Mucosa of stomach (tissue), 1 donor: Measurements from ENCODE around the gene NID2.

Experiments
- H3K27me3 ChIP-seq: one replicate; pipeline ENCODE4 v1.7.0; 2013; ENCODE audit warnings: mild to moderate bottlenecking, low read length; ENCODE audit not compliant: control insufficient read depth, insufficient read depth
- H3K36me3 ChIP-seq: one replicate; pipeline ENCODE4 v1.7.0; 2013; ENCODE audit warnings: low read length; ENCODE audit not compliant: control insufficient read depth, insufficient read depth
- H3K4me1 ChIP-seq: one replicate; pipeline ENCODE4 v1.7.0; 2013; ENCODE audit warnings: mild to moderate bottlenecking, low read length; ENCODE audit not compliant: control insufficient read depth, insufficient read depth
- H3K4me3 ChIP-seq: one replicate; pipeline ENCODE4 v1.7.0; 2013; ENCODE audit warnings: low read length
- H3K9ac ChIP-seq: one replicate; pipeline ENCODE4 v1.7.0; 2013; ENCODE audit warnings: mild to moderate bottlenecking, low read length, moderate library complexity
- H3K9me3 ChIP-seq: one replicate; pipeline ENCODE4 v1.7.0; 2013; ENCODE audit warnings: mild to moderate bottlenecking, low read length, moderate library complexity; ENCODE audit not compliant: control insufficient read depth
- donor health status: Pancreatic carcinoma.

NID2 gene

GRCh38 chr14:51981218-51981854, 87.5 kb downstream of the NID2 start:
- Histone ChIP-seq H3K9ac (no peak overlapping the region), H3K27me3 (no peaks in the 10 kb centered on the region), H3K4me3 (no peak overlapping the region)

GRCh38 chr14:51979088-51979709, 89.7 kb downstream of the NID2 start:
- no peaks in the 10 kb centered on the region for H3K27me3 ChIP-seq
- no peaks in the 10 kb centered on the region for H3K4me1 ChIP-seq
- no peak overlapping the region for H3K9ac ChIP-seq
- H3K9me3 ChIP-seq, result no peaks in the 10 kb centered on the region
- no peak overlapping the region for H3K4me3 ChIP-seq
- H3K36me3 ChIP-seq, result no peaks in the 10 kb centered on the region

More at GRCh38 chr14:51981218-51981854, 87.5 kb downstream of the NID2 start:
- no peaks in the 10 kb centered on the region for H3K9me3 ChIP-seq
- no peaks in the 10 kb centered on the region for H3K4me1 ChIP-seq
- no peaks in the 10 kb centered on the region for H3K36me3 ChIP-seq

DNA sequence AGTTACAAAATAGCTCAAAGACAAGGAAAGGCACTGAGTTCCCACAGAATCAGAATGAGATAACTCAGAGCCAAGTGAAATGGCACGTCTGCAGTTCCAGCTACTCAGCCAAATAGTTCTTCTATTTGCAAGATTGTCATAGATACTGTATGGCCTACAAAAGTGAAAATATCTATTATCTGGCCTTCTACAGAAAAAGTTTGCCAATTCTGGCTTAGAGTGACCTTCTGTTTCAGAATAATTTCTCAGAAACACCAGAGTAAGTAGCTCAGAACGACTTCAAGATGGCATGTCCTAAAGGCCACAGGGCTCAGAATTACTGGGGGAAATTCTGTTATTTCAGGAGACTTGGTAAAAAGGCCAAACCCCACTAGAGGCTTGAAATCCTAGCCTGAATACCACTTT, 90.2 kb downstream of the NID2 start:
- no peak overlapping the region for H3K9ac ChIP-seq
- H3K36me3 ChIP-seq, result no peaks in the 10 kb centered on the region
- no peaks in the 10 kb centered on the region for H3K9me3 ChIP-seq
- H3K27me3 ChIP-seq, result no peaks in the 10 kb centered on the region
- H3K4me1 ChIP-seq, result no peaks in the 10 kb centered on the region
- H3K4me3 ChIP-seq, result no peak overlapping the region

GRCh38 chr14:51977075-51977474, 91.8 kb downstream of the NID2 start:
- Histone ChIP-seq H3K4me3 (no peak overlapping the region), H3K27me3 (no peaks in the 10 kb centered on the region), H3K9me3 (no peaks in the 10 kb centered on the region), H3K4me1 (no peaks in the 10 kb centered on the region), H3K36me3 (no peaks in the 10 kb centered on the region), H3K9ac (no peak overlapping the region)

GRCh38 chr14:51972566-51972965, 96.3 kb downstream of the NID2 start:
- no peak overlapping the region for H3K9ac ChIP-seq
- H3K9me3 ChIP-seq, result no peaks in the 10 kb centered on the region
- no peaks in the 10 kb centered on the region for H3K4me1 ChIP-seq
- no peak overlapping the region for H3K4me3 ChIP-seq
- no peaks in the 10 kb centered on the region for H3K36me3 ChIP-seq
- H3K27me3 ChIP-seq, result no peaks in the 10 kb centered on the region

GRCh38 chr14:51969852-51970540, 98.9 kb downstream of the NID2 start:
- Histone ChIP-seq H3K4me3 (no peak overlapping the region), H3K27me3 (no peaks in the 10 kb centered on the region), H3K36me3 (no peaks in the 10 kb centered on the region), H3K4me1 (no peaks in the 10 kb centered on the region), H3K9ac (no peak overlapping the region), H3K9me3 (no peaks in the 10 kb centered on the region)

DNA sequence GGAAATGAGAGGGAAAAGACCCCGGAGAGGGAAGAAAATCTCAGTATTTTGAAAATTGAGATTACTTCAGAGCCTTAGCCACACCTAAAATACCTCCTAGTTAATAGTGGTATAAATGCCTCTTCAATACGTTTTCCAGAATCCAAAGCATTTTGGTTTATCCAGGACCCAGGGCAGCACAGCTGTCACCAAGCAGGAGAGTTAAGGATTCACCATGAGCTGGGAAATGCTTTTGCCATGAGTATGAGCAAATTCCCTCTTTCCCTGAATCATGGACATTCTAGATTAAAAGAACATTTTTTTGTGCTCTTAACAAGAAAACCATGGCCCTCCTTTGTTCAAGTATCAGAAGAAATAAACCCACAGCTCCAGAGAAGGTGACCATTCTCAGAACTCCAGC, 101.3 kb downstream of the NID2 start:
- Histone ChIP-seq H3K36me3 (no peaks in the 10 kb centered on the region), H3K4me1 (no peaks in the 10 kb centered on the region), H3K4me3 (no peak overlapping the region), H3K9me3 (no peaks in the 10 kb centered on the region), H3K9ac (no peak overlapping the region), H3K27me3 (no peaks in the 10 kb centered on the region)

DNA sequence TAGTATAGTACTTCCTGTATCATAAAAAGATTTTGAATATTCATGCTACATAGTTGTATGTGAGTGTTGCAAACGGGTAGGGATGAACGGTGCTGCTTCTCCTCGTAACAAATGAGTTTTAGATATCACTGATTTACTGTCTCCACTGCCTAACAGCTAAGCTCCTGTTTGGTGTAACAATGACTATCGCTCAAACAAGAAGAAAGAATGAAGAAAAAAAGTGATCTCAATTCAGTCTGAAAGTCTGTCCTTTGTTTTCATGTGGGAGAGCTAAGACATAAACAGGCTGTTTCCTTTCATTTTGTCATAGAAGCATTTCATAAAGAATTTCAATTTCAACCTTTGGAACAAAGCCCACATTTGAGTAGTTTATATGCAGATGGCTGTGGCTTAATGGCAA, 105.6 kb downstream of the NID2 start:
- H3K4me3 ChIP-seq, result no peak overlapping the region
- no peaks in the 10 kb centered on the region for H3K27me3 ChIP-seq
- H3K9ac ChIP-seq, result no peak overlapping the region
- H3K9me3 ChIP-seq, result no peaks in the 10 kb centered on the region
- no peaks in the 10 kb centered on the region for H3K4me1 ChIP-seq
- no peaks in the 10 kb centered on the region for H3K36me3 ChIP-seq

DNA sequence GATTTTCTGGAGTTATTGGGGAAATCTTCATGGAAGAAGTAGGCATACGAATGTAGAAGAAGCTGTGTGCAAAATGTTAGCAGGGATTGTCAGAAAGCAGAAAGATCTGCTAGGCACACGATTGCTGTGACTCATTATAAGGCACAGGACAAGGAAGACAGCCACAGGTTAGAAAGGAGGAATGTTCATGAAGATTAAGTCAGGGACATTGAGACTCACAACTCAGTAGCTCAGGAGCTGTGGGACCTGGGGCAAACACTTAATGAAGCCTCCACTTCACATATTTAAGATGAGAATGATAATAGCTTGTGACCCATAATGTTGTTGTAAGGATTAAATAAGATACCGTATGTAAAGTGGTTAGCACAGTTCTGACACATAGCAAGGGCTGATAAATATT, 106.1 kb downstream of the NID2 start:
- Histone ChIP-seq H3K36me3 (no peaks in the 10 kb centered on the region), H3K9me3 (no peaks in the 10 kb centered on the region), H3K9ac (no peak overlapping the region), H3K4me3 (no peak overlapping the region), H3K27me3 (no peaks in the 10 kb centered on the region), H3K4me1 (no peaks in the 10 kb centered on the region)

DNA sequence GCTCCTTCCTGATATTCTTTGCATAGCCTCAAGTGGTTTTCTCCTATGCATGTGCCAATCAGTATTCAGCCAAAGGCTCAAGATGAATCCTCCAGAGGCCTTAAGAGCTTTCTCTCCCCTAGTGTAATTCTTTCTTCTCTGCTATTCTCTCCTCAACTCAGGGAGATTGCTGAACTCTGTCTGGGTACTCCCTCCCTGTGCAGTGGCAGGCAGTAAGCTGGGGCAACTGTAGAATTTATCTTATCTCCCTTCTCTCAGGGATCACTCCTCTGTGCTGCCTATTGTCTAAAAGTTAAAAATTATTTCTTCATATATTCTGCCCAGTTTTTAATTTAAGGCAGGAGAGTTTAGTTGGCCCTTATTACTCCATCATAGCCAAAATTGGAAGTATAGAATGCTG, 108.0 kb downstream of the NID2 start:
- Histone ChIP-seq H3K27me3 (no peaks in the 10 kb centered on the region), H3K9ac (no peak overlapping the region), H3K4me1 (no peaks in the 10 kb centered on the region), H3K9me3 (no peaks in the 10 kb centered on the region), H3K4me3 (no peak overlapping the region), H3K36me3 (no peaks in the 10 kb centered on the region)

DNA sequence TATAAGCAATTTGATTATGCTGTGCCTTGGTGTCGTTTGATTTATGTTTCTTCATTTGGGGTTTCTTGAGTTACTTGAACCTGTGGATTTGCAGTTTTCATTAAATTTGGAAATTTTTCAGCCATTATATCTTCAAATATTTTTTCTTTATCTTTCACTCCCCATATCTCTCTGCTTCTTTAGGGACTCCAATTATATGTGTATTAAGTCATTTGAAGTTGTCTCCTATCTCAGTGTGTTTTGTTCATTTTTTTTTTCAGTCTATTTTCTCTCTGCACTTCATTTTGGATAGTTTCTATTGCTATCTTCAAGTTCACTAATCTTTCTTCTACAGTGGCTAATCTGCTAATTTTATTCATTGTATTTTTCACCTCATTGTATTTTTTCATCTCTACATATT, 108.9 kb downstream of the NID2 start:
- H3K36me3 ChIP-seq, result no peaks in the 10 kb centered on the region
- no peak overlapping the region for H3K4me3 ChIP-seq
- no peaks in the 10 kb centered on the region for H3K4me1 ChIP-seq
- no peaks in the 10 kb centered on the region for H3K27me3 ChIP-seq
- H3K9ac ChIP-seq, result no peak overlapping the region
- no peaks in the 10 kb centered on the region for H3K9me3 ChIP-seq

DNA sequence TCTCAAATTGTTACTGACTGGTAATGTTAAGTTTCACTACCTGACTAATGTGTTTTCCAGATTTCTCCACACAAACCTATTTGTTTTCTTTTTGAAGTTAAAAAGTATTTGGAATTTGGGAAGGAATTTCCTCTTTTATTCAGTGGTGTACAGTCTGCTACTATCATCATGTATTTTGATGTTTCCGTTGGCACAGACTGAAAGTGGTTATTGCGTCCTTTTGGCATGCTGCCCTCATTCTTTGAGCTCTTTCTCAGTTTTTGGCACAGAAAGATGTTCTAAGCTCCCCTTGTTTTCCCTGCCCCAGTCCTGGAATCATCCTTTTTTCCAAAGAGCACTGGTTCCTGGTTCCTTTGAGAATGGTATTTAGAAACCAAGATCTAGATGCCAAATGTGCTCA, 110.9 kb downstream of the NID2 start:
- Histone ChIP-seq H3K4me3 (no peak overlapping the region), H3K4me1 (no peaks in the 10 kb centered on the region), H3K27me3 (no peaks in the 10 kb centered on the region), H3K9me3 (no peaks in the 10 kb centered on the region), H3K36me3 (no peaks in the 10 kb centered on the region), H3K9ac (no peak overlapping the region)
